Uterus (tissue), 4 donors: ENCODE data around the gene EML3. TPM values are rescaled to one million over a fixed set of nuclear protein-coding genes. Genes with fewer than 3 reads are reported as not detected.
A peak's percentile ranks its signal among the peaks of the same experiment; 100 is the strongest.

Source experiments
- DNase-seq, 2 donors: peaks; one replicate each; pipeline ENCODE4 v3.0.0-alpha.2; 2019 to 2020
- H3K27ac ChIP-seq, 2 donors: fragments of 200-600 bp; sonication (generic); 1 replicate in 1 of 2; 2 replicates in 1 of 2; pipeline ENCODE4 v1.5.1; 2016 to 2018
- H3K27me3 ChIP-seq, 2 donors: fragments of 200-600 bp; sonication (generic); one replicate each; pipeline ENCODE4 v1.5.1; 2018 to 2019; ENCODE audit warnings: control low read depth in 1 of 2
- H3K36me3 ChIP-seq, 2 donors: fragments of 200-600 bp; sonication (generic); one replicate each; pipeline ENCODE4 v1.5.1; 2019; ENCODE audit warnings: control low read depth in 1 of 2
- H3K4me1 ChIP-seq, 2 donors: fragments of 200-600 bp; sonication (generic); one replicate each; pipeline ENCODE4 v1.5.1; 2018 to 2019; ENCODE audit warnings: control low read depth in 1 of 2
- H3K4me3 ChIP-seq, 2 donors: fragments of 200-600 bp; sonication (generic); 1 replicate in 1 of 2; 2 replicates in 1 of 2; pipeline ENCODE4 v1.5.1; 2018 to 2019; ENCODE audit warnings: mild to moderate bottlenecking in 1 of 2
- H3K9me3 ChIP-seq, 2 donors: fragments of 200-600 bp; sonication (generic); one replicate each; pipeline ENCODE4 v1.5.1; 2019; ENCODE audit warnings: control low read depth in 1 of 2
- POLR2A ChIP-seq, 2 donors: fragments of 450-650 bp; IDR thresholded peaks; one replicate each; pipeline ENCODE4 v1.6.1; 2016; ENCODE audit warnings: antibody characterized with exemption in 2 of 2, mild to moderate bottlenecking in 1 of 2, moderate library complexity in 1 of 2
- intact Hi-C: fragments of 100-400 bp; cut with DNase I; formaldehyde crosslinking; loops from one replicate; pipeline ENCODE4 v1.15.1; 2023; ENCODE audit warnings: low total_unique reads
- total RNA-seq, 4 donors: library from RNA; depleted of rRNA in 3 of 4; stranded (reverse); fragments of >200 nt in 3 of 4; gene quantifications; one replicate each; pipeline versions ENCODE4 v1.1.0 to v1.2.4, GENCODE V29; 2014 to 2023
- TF ChIP-seq, protein P1 (sequence below), 4 experiments: fragments of 200-600 bp in 2 of 4; fragments of 450-650 bp in 2 of 4; sonication (generic) in 2 of 4; IDR thresholded peaks; one replicate each; pipeline ENCODE4 v1.5.1; 2016 to 2019; ENCODE audit warnings: antibody characterized with exemption in 4 of 4, mild to moderate bottlenecking in 2 of 4, moderate library complexity in 1 of 4
- donor health status: DM: yes; HTN: yes; CAD: no.

EML3 gene
- total RNA-seq, 4 donors from 2014 or later, result 17.9 to 126 (median 36.8) TPM

DNA sequence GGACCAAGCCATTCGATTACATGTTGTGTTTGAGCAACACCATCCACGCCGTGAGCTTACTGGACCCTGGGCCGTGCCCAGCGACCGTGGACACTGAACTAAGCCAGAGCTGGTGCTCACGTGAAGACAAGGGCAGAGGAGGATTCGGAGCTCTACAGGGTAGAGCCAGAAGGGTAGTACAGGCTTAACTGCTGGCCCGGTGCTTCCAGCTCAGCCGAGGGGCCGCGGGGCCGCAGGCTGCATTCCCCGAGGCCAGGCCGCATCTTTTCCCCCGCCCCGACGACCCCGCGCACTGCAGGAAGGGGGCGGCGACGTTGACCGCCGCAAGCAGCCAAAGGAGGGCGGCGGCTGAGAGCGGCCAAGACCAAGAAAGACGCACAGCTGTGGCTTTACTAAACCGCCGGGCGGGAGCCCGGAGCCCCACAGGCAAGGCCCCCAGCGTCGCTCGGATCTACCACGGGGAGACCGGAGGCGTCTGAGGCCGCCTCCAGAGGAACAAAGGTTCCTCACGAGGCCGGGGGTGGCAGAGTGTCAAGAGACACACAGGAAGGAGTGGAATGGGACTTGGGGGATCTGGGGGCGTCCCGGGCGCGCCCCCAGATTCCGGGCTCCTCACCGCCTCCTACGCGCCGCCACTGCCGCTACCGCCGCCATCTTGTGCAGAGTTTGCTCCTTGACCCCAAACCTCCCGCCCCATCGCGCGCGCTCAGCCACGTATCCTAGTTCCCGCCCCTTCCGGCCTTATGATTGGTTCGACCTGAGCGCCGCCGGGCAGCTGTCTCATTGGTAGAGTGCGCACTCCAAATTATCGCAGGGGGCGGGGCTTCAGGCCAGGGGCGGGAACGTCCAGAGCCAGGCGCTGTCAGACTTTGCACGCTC, 33.6 kb upstream of the EML3 start, which contains the start of gene GANAB:
Gene GANAB, minus strand, starts transcription at position 668 of the 879 bp plus-strand sequence. Its CDS starts 14 bp downstream, at position 654.
- intact Hi-C loops, result no loop called here
- DNase-seq, result peak; percentile 99
- Histone ChIP-seq H3K36me3 (no peaks in the 10 kb centered on the region), H3K27me3 (no peaks in the 10 kb centered on the region), H3K4me3 (peak within 1 kb of the TSS; percentile 71 to 91), H3K4me1 (peaks cover 5 to 14% of the 10 kb centered on the region in 2 donors), H3K9me3 (no peaks in the 10 kb centered on the region), H3K27ac (peak within 1 kb of the TSS; percentile 86 to 92)
- TF ChIP-seq, protein P1, sequence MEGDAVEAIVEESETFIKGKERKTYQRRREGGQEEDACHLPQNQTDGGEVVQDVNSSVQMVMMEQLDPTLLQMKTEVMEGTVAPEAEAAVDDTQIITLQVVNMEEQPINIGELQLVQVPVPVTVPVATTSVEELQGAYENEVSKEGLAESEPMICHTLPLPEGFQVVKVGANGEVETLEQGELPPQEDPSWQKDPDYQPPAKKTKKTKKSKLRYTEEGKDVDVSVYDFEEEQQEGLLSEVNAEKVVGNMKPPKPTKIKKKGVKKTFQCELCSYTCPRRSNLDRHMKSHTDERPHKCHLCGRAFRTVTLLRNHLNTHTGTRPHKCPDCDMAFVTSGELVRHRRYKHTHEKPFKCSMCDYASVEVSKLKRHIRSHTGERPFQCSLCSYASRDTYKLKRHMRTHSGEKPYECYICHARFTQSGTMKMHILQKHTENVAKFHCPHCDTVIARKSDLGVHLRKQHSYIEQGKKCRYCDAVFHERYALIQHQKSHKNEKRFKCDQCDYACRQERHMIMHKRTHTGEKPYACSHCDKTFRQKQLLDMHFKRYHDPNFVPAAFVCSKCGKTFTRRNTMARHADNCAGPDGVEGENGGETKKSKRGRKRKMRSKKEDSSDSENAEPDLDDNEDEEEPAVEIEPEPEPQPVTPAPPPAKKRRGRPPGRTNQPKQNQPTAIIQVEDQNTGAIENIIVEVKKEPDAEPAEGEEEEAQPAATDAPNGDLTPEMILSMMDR (IDR thresholded peaks at IDR 0.05), result no peak
- peak; percentile 51 to 75 for TF ChIP-seq POLR2A (IDR thresholded peaks at IDR 0.05)

DNA sequence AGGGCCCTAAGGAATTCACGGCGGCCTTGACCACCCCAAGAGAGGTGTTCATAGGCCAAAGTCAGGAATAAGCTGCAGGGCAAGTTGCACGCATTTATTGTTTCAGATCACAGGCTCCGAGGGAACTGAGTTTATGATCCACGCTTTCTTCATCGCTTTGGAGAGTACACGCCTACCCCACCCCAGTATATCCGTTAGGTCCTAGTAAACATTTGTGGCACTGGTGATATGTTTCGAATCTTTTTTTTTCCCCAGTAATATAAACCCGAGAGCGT, 33.0 kb upstream of the EML3 start:
- no peaks in the 10 kb centered on the region for H3K36me3 ChIP-seq
- DNase-seq, result no peak
- intact Hi-C loops, result no loop called here
- TF ChIP-seq, protein P1 (IDR thresholded peaks at IDR 0.05), result no peak
- no peak for TF ChIP-seq POLR2A (IDR thresholded peaks at IDR 0.05)
- peak overlapping the region; percentile 71 to 91 for H3K4me3 ChIP-seq
- H3K27me3 ChIP-seq, result no peaks in the 10 kb centered on the region
- peak overlapping the region; percentile 86 to 92 for H3K27ac ChIP-seq
- H3K9me3 ChIP-seq, result no peaks in the 10 kb centered on the region
- H3K4me1 ChIP-seq, result peaks cover 5 to 14% of the 10 kb centered on the region in 2 donors

DNA sequence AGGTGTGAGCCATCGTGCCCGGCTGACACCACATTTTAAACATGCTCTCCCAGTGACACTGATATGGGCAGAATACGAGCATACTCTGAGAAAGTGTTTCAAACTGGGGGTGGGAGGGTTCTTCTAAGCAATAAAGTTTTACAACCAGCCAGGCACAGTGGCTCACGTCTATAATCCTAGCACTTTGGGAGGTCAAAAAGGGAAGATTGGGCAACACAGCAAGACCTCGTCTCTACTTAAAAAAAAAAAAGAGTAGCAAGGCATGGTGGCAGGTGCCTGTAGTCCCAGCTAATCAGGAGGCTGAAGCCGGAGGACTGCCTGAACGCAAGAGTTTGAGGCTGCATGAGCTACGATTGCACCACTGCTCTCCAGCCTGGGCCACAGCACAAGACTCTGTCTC, 31.6 kb upstream of the EML3 start:
- intact Hi-C loops, result no loop called here
- peaks cover 5 to 14% of the 10 kb centered on the region in 2 donors for H3K4me1 ChIP-seq
- H3K9me3 ChIP-seq, result no peaks in the 10 kb centered on the region
- TF ChIP-seq, protein P1 (IDR thresholded peaks at IDR 0.05), result no peak
- TF ChIP-seq POLR2A (IDR thresholded peaks at IDR 0.05), result no peak
- no peak for DNase-seq
- H3K4me3 ChIP-seq, result no peak overlapping the region
- no peak overlapping the region for H3K27ac ChIP-seq
- no peaks in the 10 kb centered on the region for H3K27me3 ChIP-seq
- H3K36me3 ChIP-seq, result no peaks in the 10 kb centered on the region

DNA sequence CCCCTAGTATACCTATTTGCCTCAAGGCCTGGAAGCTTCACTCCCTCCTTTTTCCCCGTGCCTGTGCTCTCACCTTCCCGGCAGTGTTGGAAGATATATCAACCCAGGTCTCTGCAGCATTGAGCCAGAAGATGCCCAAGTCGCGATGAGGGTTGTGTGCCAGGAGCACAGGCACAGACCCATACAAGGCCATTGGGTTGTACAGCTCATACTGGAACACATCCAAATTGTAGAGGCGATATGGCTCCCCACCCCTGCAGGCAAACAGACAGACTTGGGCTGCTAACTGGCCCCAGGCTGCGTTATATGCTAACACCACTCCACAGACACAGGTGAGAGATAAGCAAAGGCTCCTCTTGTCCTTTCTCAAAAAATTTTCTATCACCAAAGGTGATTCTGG, 19.9 kb upstream of the EML3 start:
- no peaks in the 10 kb centered on the region for H3K4me1 ChIP-seq
- H3K4me3 ChIP-seq, result no peak overlapping the region
- H3K36me3 ChIP-seq, result no peaks in the 10 kb centered on the region
- no peak overlapping the region for H3K27ac ChIP-seq
- no peak for TF ChIP-seq POLR2A (IDR thresholded peaks at IDR 0.05)
- TF ChIP-seq, protein P1 (IDR thresholded peaks at IDR 0.05), result no peak
- DNase-seq, result no peak
- intact Hi-C loops, result no loop called here
- H3K27me3 ChIP-seq, result no peaks in the 10 kb centered on the region
- H3K9me3 ChIP-seq, result no peaks in the 10 kb centered on the region

DNA sequence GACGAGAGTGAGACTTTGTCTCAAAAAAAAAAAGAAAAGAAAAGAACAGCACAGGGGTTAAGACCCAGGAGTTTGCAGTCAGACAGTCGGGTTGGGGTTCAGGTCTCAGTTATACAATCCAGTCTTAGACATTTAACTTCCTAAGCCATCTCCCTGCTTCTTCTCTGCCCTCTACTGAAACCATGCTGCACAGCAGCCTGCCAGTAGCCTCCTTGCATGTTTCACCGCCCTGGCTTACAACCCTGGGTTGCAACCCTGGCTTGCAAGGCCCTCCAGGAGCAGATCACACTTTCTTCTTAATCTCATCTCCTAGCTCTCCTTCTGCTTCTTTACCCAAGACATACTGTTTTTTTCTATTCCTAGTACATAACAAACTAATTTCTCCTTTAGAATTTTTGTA, 15.1 kb upstream of the EML3 start:
- H3K27me3 ChIP-seq, result no peaks in the 10 kb centered on the region
- H3K36me3 ChIP-seq, result no peaks in the 10 kb centered on the region
- TF ChIP-seq, protein P1 (IDR thresholded peaks at IDR 0.05), result no peak
- TF ChIP-seq POLR2A (IDR thresholded peaks at IDR 0.05), result no peak
- H3K4me1 ChIP-seq, result no peaks in the 10 kb centered on the region
- intact Hi-C loops, result no loop called here
- no peaks in the 10 kb centered on the region for H3K9me3 ChIP-seq
- no peak for DNase-seq
- H3K27ac ChIP-seq, result no peak overlapping the region
- no peak overlapping the region for H3K4me3 ChIP-seq
